ENCODE measurements around the gene KCNQ1.

Gene KCNQ1

DNA sequence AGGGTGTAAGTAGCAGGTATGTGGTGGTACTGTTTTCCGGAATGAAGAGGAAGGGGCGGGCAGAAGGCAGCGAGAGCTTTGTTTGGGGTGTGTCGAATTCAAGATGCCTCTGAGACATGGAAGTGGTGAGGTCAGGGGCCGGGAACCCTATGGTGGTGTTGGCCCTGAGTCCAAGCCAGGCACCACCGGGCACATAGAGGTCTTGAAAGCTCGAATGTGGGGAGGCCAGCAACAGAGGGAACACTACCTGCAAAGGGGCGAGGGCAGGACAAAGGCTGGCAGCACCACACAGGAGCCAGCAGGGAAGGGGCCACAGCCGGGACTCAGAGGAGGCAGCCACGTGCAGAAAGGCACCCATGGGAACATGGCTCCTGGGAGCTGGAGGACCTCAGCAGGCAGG is 383.0 kb downstream of the KCNQ1 start:
- Mint-ChIP-seq H3K36me3 (peaks cover 15% of the 10 kb centered on the region), H3K9me3 (peaks cover 44% of the 10 kb centered on the region), H3K4me3 (no peak overlapping the region), H3K27ac (no peak overlapping the region), H3K4me1 (no peaks in the 10 kb centered on the region), H3K27me3 (peaks cover 12% of the 10 kb centered on the region)
- DNase-seq = no peak
- CTCF ChIA-PET = no interaction called here

DNA sequence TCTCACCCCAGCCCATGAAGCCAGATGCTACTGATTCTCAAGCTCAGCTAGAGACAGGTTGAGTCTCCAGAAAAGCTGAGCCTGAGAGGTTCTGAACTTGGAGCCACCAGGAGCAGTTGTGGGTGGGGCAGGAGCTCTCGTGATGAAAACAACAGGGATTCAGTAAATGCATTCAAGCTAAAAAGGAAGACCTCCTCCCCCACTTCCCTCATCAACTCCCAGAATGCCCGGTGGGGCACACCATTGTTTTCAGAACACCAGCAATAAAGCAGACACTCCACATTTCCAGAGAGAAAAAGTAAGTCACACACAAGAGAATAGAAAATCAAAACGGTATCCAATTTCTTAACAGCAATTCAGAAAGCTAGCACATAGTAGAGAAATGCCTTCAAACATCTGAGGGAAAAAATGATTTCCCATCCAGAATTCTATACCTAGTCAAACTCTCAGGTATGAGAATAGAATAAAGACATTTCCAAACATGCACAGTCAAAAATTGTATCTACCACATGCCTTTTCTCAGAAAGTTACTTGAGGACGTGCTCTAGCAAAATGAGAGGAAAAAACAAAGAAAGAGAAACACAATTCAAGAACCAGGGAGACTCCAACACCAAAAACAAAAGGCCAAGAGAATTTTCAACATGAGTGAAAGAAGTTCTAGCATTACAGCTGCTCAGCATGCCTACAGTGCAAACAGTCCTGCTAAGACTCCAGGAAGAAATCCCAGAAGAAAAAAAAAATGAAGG is 383.9 kb downstream of the KCNQ1 start:
- H3K9me3 Mint-ChIP-seq = peaks cover 34% of the 10 kb centered on the region
- H3K27me3 Mint-ChIP-seq = peaks cover 12% of the 10 kb centered on the region
- no peak for DNase-seq
- peaks cover 10% of the 10 kb centered on the region for H3K36me3 Mint-ChIP-seq
- H3K4me3 Mint-ChIP-seq = no peak overlapping the region
- CTCF ChIA-PET = no interaction called here
- no peaks in the 10 kb centered on the region for H3K4me1 Mint-ChIP-seq
- peak overlapping the region; percentile 21 for H3K27ac Mint-ChIP-seq

DNA sequence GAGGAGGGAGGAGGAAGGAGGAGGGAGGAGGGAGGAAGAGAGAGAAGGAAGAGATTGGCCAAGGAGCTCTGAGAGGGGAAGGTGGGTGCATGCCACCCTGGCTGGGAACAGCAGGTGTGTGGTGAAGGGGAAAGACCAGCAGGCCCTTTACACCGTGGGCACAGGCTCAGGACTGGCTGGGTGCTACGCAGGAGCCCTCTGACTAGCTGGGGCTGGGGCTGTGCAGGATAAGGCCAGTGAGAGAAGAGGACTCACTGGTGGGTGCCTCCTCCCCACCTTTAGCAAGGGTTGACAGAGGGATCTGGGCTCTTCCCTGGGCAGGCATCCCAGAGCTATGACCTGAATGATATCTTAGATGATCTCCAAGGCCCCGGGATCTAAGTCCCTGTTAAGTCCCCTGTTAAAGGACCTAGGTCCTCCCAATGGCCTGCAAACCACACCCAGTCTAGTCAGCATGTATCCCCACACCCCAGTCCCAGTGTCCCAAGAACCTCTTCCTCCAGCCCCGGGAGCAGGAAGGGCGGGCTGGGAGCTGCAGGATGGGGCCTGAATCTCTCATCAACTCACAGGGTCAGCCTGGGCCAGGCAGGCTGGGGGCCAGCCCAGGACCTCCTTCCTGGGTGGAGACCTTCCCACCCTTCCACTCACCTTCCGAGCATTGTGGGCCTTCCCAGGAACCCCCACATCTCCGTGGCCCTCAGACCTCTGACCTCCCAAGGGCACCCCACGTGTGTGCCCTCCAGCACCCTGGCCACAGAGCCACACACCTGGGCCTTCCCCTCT is 385.4 kb downstream of the KCNQ1 start:
- peaks cover 12% of the 10 kb centered on the region for H3K27me3 Mint-ChIP-seq
- H3K9me3 Mint-ChIP-seq = peaks cover 22% of the 10 kb centered on the region
- no peaks in the 10 kb centered on the region for H3K4me1 Mint-ChIP-seq
- H3K36me3 Mint-ChIP-seq = peaks cover 10% of the 10 kb centered on the region
- no peak overlapping the region for H3K27ac Mint-ChIP-seq
- CTCF ChIA-PET = no interaction called here
- H3K4me3 Mint-ChIP-seq = no peak overlapping the region
- no peak for DNase-seq

DNA sequence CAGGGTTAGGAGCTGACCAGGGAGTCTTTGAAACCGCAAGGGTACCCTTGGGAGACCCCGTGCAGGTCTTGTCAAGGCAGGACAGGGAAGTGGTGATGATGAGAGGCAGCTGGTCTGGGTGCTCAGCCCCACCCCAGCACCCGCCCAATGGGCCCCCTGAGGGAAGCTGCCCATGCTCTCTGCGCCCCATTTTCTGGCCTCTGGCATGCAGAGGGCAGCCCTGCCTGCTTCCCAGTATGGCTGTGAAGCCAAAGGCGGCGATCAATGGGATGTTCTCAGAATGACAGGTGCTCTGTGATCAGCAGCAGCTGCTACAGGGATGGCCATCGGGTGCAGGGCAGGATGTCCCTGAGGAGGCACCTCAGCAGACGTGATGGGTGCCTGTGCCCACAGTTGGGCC is 386.1 kb downstream of the KCNQ1 start:
- no peak for DNase-seq
- H3K36me3 Mint-ChIP-seq = peaks cover 10% of the 10 kb centered on the region
- no peaks in the 10 kb centered on the region for H3K4me1 Mint-ChIP-seq
- H3K27me3 Mint-ChIP-seq = peaks cover 12% of the 10 kb centered on the region
- CTCF ChIA-PET = no interaction called here
- no peak overlapping the region for H3K4me3 Mint-ChIP-seq
- peak overlapping the region; percentile 11 for H3K27ac Mint-ChIP-seq
- H3K9me3 Mint-ChIP-seq = peaks cover 22% of the 10 kb centered on the region

DNA sequence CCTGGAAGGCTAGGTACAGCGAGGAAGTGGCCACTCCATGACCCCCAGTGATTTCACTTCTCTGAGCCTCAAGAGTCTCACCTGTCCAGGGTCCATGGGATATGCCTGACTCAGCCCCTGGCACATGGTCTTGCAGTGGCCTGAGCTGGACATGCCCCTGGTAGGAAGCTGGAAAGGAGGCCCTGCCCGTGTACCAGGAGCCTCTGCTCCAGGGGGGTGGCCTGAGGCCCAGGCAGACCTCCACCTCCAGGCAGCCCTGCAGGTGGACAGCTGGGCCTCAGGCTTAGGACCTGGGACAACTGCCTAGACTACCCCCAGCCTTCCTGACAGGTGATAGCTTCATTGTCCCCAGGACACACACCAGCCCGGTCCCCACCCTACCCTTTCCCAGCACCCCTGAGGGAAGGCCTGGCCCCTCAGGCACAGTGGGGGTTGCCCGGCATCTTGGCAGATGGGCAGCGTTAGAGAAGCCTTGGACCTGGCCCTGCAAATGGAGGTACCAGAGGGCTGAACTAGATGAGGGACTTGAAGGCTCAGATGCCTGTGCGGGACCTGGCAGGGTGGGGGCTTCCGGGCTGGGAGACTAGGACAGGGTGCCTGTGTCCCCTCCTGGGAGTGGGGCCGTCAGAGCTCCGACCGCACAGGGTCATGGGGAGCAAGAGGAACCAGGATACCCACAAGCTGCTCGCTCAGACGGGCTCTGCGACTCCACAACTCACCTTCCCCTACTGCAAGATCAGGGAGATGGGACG is 387.1 kb downstream of the KCNQ1 start:
- CTCF ChIA-PET = no interaction called here
- Mint-ChIP-seq H3K27ac (no peak overlapping the region), H3K4me3 (no peak overlapping the region), H3K9me3 (peaks cover 21% of the 10 kb centered on the region), H3K27me3 (peaks cover 9% of the 10 kb centered on the region), H3K4me1 (no peaks in the 10 kb centered on the region), H3K36me3 (peaks cover 10% of the 10 kb centered on the region)
- DNase-seq = no peak

DNA sequence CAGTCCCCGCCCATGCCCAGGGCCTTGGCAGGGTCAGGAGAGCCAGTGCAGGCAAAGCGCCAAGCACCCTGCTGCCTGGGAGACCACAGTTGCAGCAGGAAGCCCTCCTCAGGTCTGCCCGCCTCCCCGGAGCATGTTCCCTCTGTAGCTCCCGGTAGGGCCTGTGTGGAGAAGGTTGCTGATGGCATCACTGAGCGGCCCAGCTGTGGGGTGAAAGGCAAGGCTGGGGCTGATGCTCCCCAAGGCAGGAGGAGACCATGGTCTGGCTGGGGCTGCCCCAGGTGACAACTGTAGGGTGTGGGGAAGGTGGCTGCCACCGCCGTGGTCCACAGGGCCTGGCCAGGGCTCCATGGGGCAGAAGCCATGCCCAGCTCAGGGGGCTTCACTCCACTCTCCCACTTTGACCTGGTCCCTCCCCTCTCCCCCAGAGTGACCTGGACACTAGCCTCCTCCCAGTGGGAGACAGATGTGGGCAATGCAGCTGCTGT is 387.8 kb downstream of the KCNQ1 start:
- CTCF ChIA-PET = no interaction called here
- peaks cover 4% of the 10 kb centered on the region for H3K27me3 Mint-ChIP-seq
- H3K4me3 Mint-ChIP-seq = no peak overlapping the region
- no peak overlapping the region for H3K27ac Mint-ChIP-seq
- H3K36me3 Mint-ChIP-seq = peaks cover 10% of the 10 kb centered on the region
- peaks cover 20% of the 10 kb centered on the region for H3K9me3 Mint-ChIP-seq
- no peaks in the 10 kb centered on the region for H3K4me1 Mint-ChIP-seq
- no peak for DNase-seq

DNA sequence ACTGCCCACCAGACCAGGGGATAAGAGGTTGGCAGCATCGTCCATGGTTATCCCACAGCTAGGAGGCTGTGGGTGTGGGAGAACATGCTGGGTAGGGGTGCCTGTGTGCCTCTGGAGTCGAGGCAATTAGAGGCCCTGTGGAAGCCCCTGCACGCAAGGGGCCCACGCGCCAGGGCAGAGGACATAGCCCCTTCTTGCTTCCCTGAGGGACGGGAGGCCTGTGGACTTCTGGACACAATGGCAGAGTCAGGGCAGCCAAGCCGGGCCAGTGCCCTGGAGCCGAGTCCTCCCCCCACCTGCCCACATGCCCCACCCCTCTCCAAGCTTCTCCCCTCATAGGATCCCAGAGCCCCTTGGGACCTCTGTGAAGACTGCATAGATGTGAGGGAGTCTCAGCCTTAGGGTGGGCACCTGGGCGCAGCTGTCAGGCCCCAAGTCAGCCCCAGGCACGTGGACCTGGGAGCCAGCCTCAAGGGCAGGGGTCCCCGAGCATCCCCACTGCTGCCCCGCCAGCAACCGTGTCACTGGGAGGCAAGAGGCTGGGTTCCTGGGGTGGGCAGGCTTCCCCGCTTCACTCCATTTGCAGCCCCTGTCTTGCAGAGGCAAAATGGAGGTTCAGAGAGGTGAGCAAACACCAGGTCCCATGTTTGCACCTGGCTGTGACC is 388.4 kb downstream of the KCNQ1 start:
- H3K4me1 Mint-ChIP-seq = no peaks in the 10 kb centered on the region
- peaks cover 7% of the 10 kb centered on the region for H3K36me3 Mint-ChIP-seq
- no peak overlapping the region for H3K4me3 Mint-ChIP-seq
- no peaks in the 10 kb centered on the region for H3K27me3 Mint-ChIP-seq
- no peak for DNase-seq
- peaks cover 14% of the 10 kb centered on the region for H3K9me3 Mint-ChIP-seq
- CTCF ChIA-PET = no interaction called here
- H3K27ac Mint-ChIP-seq = no peak overlapping the region

DNA sequence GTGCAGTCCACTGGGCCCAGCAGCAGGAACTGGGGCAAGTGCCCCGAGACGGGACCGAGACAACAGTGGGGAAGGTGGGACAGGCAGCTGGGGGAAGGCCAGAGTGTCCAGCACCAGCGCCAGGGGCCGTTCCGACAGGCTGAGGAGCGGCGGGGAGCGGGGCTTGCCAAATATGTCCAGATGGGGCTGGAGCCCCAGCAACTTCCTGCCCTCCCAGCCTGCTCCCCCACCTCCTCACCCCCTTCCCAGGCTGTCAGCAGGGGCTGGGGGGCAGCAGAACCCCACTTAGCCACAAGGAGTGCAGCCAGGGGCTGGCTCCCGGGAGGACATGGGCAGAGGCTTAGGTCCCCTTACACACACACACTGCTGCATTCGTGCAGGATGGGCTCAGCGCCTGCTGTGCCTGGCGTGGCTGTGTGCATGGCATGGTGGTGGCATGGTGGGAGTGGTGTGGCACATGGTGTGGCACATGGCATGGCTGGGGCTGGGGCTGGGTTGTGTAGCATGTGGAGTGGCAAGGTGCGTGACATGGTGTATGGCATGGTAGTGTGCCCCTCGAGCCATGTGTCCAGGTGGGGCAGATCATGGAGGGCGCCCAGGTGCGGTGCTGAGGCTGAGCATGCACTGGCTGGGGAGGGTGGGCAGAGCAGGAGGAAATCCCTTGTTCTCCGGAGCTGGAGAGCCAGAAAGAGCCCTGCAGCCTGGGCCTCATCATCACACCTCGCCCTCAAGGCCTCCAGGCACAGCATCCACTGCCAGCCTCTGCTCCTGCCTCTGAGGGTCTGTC is 389.1 kb downstream of the KCNQ1 start:
- Mint-ChIP-seq H3K9me3 (peaks cover 7% of the 10 kb centered on the region), H3K4me1 (no peaks in the 10 kb centered on the region), H3K4me3 (no peak overlapping the region), H3K27me3 (no peaks in the 10 kb centered on the region), H3K36me3 (peaks cover under 1% of the 10 kb centered on the region), H3K27ac (no peak overlapping the region)
- CTCF ChIA-PET = no interaction called here
- no peak for DNase-seq

DNA sequence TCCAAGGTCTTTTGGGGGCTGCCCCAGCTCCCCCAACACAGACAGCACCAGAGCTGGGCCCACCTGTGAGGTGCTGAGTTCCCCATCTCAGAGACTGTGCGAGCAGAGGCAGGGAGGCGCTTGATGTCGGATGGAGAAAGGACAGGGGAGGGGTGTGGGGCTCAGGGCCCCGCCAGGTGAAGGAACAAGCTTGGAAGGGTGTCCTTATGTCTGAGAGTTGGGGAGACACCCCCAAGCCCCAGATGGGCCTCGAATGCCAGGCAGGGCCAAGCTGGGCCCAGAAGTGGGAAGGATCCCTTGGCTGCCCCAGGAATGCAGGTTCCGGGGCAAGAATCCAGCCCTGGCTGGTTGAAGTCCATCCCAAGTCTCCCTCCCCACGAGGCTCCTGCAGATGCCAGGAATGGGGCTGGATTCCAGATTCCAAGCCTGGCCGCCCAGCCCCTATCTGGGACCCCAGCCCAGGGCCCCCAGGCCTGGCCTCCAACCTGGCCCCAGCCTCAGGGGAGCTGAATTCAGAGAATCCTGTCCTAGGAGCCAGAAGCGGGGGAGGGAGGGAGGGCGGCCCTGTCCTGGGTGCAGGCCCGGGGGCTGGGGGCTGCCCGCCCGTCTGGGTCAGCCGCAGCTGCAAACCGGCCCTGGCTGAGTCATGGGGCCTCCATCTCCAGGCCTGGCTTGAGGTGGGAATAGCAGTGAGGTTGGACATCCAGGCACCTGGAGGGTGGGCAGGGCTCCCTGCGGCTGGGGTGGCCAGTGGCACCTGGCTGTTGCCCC is 389.9 kb downstream of the KCNQ1 start:
- Mint-ChIP-seq H3K4me3 (no peak overlapping the region), H3K27ac (no peak overlapping the region), H3K4me1 (no peaks in the 10 kb centered on the region), H3K36me3 (no peaks in the 10 kb centered on the region), H3K27me3 (no peaks in the 10 kb centered on the region), H3K9me3 (no peaks in the 10 kb centered on the region)
- DNase-seq = no peak
- CTCF ChIA-PET = no interaction called here

DNA sequence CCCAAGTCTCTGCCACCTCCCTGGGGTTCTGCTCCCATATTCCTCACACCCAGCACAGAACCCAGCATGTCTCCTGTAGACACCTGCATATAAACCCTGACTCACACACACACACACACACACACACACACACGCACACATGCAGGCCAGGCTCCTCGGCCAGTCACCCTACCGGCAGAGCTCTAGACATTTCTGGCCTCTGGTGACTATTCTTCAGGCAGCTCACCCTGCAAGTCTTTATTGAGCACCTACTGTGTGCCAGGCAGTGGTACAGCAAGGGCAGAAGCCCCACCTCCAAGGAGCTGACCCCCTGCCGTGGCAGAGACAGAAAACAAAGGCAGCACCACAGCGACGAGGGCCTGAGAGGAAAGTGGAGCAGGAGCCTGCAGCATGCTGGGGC is 390.5 kb downstream of the KCNQ1 start:
- Mint-ChIP-seq H3K36me3 (no peaks in the 10 kb centered on the region), H3K9me3 (no peaks in the 10 kb centered on the region), H3K27me3 (no peaks in the 10 kb centered on the region), H3K27ac (no peak overlapping the region), H3K4me3 (no peak overlapping the region), H3K4me1 (no peaks in the 10 kb centered on the region)
- CTCF ChIA-PET = no interaction called here
- DNase-seq = no peak

DNA sequence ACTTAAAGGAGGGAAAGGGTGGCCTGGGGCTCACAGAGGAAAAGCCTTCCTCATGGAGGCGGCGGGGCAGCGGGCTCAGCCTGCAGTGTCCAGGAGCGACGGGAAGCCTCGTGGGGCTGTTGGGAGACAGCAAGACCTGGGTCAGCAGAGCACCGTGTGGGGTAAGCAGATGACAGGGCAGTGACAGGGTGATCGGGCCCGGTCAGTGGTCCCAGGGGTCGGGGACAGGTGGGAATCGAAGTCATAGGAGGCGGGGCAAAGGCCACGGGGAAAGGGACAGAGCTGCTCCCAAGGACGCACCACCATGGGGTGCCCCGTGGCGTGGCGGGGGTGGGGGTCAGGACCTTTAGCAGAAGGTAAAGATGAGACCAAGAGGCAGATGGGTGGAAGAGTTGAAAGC is 390.9 kb downstream of the KCNQ1 start:
- CTCF ChIA-PET = no interaction called here
- H3K4me3 Mint-ChIP-seq = no peak overlapping the region
- no peak overlapping the region for H3K27ac Mint-ChIP-seq
- no peaks in the 10 kb centered on the region for H3K4me1 Mint-ChIP-seq
- DNase-seq = no peak
- no peaks in the 10 kb centered on the region for H3K27me3 Mint-ChIP-seq
- H3K9me3 Mint-ChIP-seq = no peaks in the 10 kb centered on the region
- no peaks in the 10 kb centered on the region for H3K36me3 Mint-ChIP-seq

DNA sequence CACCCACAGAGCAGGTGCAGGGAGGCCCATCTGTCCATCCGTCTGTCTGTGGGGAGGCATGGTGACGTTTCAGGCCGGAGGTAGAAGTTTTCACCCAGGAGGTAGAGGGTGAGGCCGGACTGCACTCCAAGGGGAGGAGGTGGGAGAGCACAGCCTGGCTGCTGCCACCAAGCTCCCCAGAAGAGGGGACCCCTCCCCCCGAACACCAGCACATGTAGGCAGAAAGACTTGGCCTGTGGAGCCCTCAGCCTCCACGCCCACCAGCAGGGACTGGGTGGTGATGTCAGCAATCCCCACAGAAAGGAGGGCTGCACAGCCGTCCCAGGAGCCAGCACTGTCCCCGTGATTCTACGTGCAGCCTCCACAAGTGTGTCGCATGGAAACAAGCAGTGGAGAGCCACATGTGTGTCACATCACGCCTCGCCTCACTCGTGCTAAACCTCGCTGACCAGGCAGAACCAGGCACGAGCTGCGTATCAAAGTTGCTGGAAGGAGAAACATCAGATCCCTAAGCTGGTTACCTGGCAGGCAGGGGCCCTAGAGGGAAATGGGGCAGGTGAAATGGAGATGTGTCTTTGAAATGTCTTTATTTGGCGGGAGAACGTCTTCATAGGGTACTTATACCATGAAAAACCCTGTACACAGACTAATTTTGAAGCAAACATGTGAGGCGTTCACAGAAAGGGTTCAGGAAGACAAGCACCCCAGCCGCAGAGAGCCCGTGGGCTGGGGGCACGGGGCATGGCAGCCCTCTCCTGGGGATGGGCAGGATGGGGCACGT is 391.7 kb downstream of the KCNQ1 start:
- H3K36me3 Mint-ChIP-seq = no peaks in the 10 kb centered on the region
- CTCF ChIA-PET = no interaction called here
- H3K4me1 Mint-ChIP-seq = no peaks in the 10 kb centered on the region

More for the DNA sequence above, 391.7 kb downstream of the KCNQ1 start:
- no peak overlapping the region for H3K4me3 Mint-ChIP-seq
- no peaks in the 10 kb centered on the region for H3K27me3 Mint-ChIP-seq
- H3K9me3 Mint-ChIP-seq = no peaks in the 10 kb centered on the region
- DNase-seq = no peak
- H3K27ac Mint-ChIP-seq = no peak overlapping the region

Data from activated naive CD4-positive, alpha-beta T cell treated with anti-CD3 and anti-CD28 coated beads, Interleukin-2, amount 10 ng/mL, durations not matched to agents 7 days and 5 days (primary cell).